HepG2 (cell line): ENCODE results near the gene MIER1. TPM values are rescaled to one million over a fixed set of nuclear protein-coding genes. Genes with fewer than 3 reads are reported as not detected.
A peak's percentile ranks its signal among the peaks of the same experiment; 100 is the strongest.

Source experiments
- AKNA ChIP-seq: sonication (generic); formaldehyde crosslinking; IDR thresholded peaks from 2 replicates; pipeline ENCODE4 v1.4.0; 2020; ENCODE audit warnings: missing genetic modification reagents, borderline replicate concordance
- ATAD3A ChIP-seq: sonication (generic); formaldehyde crosslinking; IDR thresholded peaks from 2 replicates; pipeline ENCODE4 v1.4.0; 2020; ENCODE audit warnings: missing genetic modification reagents
- HNRNPLL ChIP-seq: fragments of 200-400 bp; formaldehyde crosslinking; IDR thresholded peaks from 2 replicates; pipeline ENCODE4 v1.6.1; 2017; ENCODE audit warnings: mild to moderate bottlenecking, low read depth, low read length; ENCODE audit not compliant: poor library complexity, severe bottlenecking
- NCOA1 ChIP-seq: sonication (generic); formaldehyde crosslinking; IDR thresholded peaks from 2 replicates; pipeline ENCODE4 v1.9.0; 2021; ENCODE audit warnings: missing genetic modification reagents
- POLR2A ChIP-seq, 2 experiments: IDR thresholded peaks; 2 replicates each; pipeline ENCODE4 v1.6.1; 2011; ENCODE audit warnings: low read depth in 2 of 2, low read length in 2 of 2, mild to moderate bottlenecking in 1 of 2, moderate library complexity in 1 of 2; ENCODE audit not compliant: insufficient read depth in 1 of 2
- POLR2AphosphoS5 ChIP-seq: IDR thresholded peaks from 2 replicates; pipeline ENCODE4 v1.6.1; 2012; ENCODE audit warnings: low read depth, low read length
- RARG ChIP-seq: sonication (generic); formaldehyde crosslinking; IDR thresholded peaks from 2 replicates; pipeline ENCODE4 v1.4.0; 2020; ENCODE audit warnings: low read depth, mild to moderate bottlenecking, missing genetic modification reagents
- SMAD9 ChIP-seq: sonication (generic); formaldehyde crosslinking; IDR thresholded peaks from 2 replicates; pipeline ENCODE4 v1.5.1; 2020; ENCODE audit warnings: mild to moderate bottlenecking, missing genetic modification reagents
- SYNCRIP ChIP-seq: fragments of 200-400 bp; formaldehyde crosslinking; IDR thresholded peaks from 2 replicates; pipeline ENCODE4 v1.6.1; 2018; ENCODE audit warnings: mild to moderate bottlenecking, low read depth, low read length; ENCODE audit not compliant: insufficient read depth
- TAF1 ChIP-seq: sonication (generic); formaldehyde crosslinking; IDR thresholded peaks from 2 replicates; pipeline ENCODE4 v1.4.0; 2020; ENCODE audit warnings: missing genetic modification reagents
- TAF15 ChIP-seq: fragments of 200-400 bp; formaldehyde crosslinking; IDR thresholded peaks from one replicate; pipeline ENCODE4 v1.6.1; 2018; ENCODE audit warnings: mild to moderate bottlenecking, low read depth, low read length; ENCODE audit not compliant: poor library complexity, severe bottlenecking
- ZNF33B ChIP-seq: sonication (generic); formaldehyde crosslinking; IDR thresholded peaks from 2 replicates; pipeline ENCODE4 v1.5.1; 2020; ENCODE audit warnings: mild to moderate bottlenecking, missing genetic modification reagents
- ZNF652 ChIP-seq: IDR thresholded peaks from 2 replicates; pipeline ENCODE4 v1.6.1; 2016; ENCODE audit warnings: low read depth, borderline replicate concordance
- polyA plus RNA-seq, 8 experiments: library from polyadenylated mRNA; depleted of rRNA in 3 of 8; stranded (reverse) in 7 of 8; unstranded in 1 of 8; fragments of >200 nt; fragmentation: Illumina TruSeq in 4 of 8; extraction: Trizol in 4 of 8; gene quantifications; 2 replicates each; pipeline versions ENCODE4 v1.2.1 to v1.2.3, GENCODE V29; 2011 to 2016; ENCODE audit warnings: low read depth in 4 of 8, missing spikeins in 1 of 8, mixed read lengths in 1 of 8; ENCODE audit not compliant: insufficient read depth in 1 of 8
- total RNA-seq, 5 experiments: library from RNA; depleted of rRNA; stranded (reverse); fragments of >200 nt; fragmentation: Illumina TruSeq; extraction: Trizol; gene quantifications; 2 replicates each; pipeline ENCODE4 v1.2.3, GENCODE V29; 2016; ENCODE audit warnings: low read depth in 1 of 5
- TF ChIP-seq, protein P1 (sequence below): sonication (generic); formaldehyde crosslinking; IDR thresholded peaks from 2 replicates; pipeline ENCODE4 v1.5.0; 2020; ENCODE audit warnings: mild to moderate bottlenecking, missing genetic modification reagents, borderline replicate concordance
- TF ChIP-seq, protein P2 (sequence below): sonication (generic); formaldehyde crosslinking; IDR thresholded peaks from 2 replicates; pipeline ENCODE4 v1.8.1; 2023; ENCODE audit warnings: missing genetic modification reagents, inconsistent platforms, borderline replicate concordance

MIER1 gene
- total and polyA plus RNA-seq, 2 of the 13 experiments (the other 11 are each of a cell fraction or from before 2014, with no cell fraction given): 7.0 to 30.4 TPM

DNA sequence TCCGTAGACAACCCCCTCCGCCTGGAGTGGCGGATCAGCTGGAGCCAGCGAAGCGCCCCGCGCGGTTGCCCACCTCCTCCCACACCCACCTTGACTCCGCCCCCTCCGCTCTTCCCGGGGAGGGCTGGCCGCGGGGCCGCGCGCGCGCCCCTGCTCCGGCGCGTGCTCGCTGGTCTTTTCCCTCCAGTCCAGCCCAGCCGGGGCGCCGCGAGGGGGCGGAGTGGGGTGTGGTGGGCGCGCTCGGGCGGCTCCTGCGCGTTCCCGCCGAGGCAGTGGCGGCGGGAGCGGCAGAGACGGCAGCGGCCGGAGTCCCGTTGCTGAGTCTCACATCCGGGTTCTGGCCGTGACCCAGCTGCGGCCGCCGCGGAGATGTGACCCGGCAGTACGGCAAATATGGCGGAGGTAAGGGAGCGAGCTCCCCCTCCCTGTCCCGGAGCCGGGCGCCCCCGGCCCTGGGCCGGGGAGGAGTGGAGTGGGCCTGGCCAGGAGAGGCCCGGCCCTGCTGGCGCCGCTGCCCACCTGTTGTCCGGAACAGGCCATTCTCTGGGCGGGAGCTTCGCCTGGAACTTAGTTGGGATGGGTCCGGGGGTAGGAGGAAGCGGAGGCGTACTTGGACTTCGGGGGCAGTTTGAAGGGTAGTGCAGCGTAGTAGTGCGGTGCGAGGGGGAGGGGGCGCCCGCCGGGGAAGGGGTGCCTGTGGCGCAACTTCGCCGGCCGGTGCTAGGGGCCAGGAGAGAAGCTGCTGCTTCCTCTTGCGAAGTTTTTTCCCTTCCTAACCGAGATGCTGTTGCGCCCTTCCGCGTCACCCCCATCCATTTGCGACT lies 5.4 kb downstream of the MIER1 start (continued):
- TF ChIP-seq, protein P1, sequence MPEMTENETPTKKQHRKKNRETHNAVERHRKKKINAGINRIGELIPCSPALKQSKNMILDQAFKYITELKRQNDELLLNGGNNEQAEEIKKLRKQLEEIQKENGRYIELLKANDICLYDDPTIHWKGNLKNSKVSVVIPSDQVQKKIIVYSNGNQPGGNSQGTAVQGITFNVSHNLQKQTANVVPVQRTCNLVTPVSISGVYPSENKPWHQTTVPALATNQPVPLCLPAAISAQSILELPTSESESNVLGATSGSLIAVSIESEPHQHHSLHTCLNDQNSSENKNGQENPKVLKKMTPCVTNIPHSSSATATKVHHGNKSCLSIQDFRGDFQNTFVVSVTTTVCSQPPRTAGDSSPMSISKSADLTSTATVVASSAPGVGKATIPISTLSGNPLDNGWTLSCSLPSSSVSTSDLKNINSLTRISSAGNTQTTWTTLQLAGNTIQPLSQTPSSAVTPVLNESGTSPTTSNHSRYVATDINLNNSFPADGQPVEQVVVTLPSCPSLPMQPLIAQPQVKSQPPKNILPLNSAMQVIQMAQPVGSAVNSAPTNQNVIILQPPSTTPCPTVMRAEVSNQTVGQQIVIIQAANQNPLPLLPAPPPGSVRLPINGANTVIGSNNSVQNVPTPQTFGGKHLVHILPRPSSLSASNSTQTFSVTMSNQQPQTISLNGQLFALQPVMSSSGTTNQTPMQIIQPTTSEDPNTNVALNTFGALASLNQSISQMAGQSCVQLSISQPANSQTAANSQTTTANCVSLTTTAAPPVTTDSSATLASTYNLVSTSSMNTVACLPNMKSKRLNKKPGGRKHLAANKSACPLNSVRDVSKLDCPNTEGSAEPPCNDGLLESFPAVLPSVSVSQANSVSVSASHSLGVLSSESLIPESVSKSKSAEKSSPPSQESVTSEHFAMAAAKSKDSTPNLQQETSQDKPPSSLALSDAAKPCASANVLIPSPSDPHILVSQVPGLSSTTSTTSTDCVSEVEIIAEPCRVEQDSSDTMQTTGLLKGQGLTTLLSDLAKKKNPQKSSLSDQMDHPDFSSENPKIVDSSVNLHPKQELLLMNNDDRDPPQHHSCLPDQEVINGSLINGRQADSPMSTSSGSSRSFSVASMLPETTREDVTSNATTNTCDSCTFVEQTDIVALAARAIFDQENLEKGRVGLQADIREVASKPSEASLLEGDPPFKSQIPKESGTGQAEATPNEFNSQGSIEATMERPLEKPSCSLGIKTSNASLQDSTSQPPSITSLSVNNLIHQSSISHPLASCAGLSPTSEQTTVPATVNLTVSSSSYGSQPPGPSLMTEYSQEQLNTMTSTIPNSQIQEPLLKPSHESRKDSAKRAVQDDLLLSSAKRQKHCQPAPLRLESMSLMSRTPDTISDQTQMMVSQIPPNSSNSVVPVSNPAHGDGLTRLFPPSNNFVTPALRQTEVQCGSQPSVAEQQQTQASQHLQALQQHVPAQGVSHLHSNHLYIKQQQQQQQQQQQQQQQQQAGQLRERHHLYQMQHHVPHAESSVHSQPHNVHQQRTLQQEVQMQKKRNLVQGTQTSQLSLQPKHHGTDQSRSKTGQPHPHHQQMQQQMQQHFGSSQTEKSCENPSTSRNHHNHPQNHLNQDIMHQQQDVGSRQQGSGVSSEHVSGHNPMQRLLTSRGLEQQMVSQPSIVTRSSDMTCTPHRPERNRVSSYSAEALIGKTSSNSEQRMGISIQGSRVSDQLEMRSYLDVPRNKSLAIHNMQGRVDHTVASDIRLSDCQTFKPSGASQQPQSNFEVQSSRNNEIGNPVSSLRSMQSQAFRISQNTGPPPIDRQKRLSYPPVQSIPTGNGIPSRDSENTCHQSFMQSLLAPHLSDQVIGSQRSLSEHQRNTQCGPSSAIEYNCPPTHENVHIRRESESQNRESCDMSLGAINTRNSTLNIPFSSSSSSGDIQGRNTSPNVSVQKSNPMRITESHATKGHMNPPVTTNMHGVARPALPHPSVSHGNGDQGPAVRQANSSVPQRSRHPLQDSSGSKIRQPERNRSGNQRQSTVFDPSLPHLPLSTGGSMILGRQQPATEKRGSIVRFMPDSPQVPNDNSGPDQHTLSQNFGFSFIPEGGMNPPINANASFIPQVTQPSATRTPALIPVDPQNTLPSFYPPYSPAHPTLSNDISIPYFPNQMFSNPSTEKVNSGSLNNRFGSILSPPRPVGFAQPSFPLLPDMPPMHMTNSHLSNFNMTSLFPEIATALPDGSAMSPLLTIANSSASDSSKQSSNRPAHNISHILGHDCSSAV (CRISPR knock-in tag): no peak
- TF ChIP-seq AKNA (CRISPR knock-in tag) (no peak), TAF15 (peak; percentile 61), HNRNPLL (peak; percentile 87), SMAD9 (CRISPR knock-in tag) (no peak), POLR2AphosphoS5 (peak; percentile 46; the same call in 1 of the 2 replicates), RARG (CRISPR knock-in tag) (no peak), SYNCRIP (no peak), ATAD3A (no peak), NCOA1 (CRISPR knock-in tag) (no peak), ZNF33B (CRISPR knock-in tag) (peak; percentile 73; the same call in 1 of the 2 replicates), POLR2A (IDR thresholded peaks at IDR 0.05; ENCODE audit: insufficient read depth in 1 of 2, low read depth in 2 of 2, low read length in 2 of 2) (peak; percentile 51 to 57), ZNF652 (CRISPR knock-in tag) (no peak), TAF1 (CRISPR knock-in tag) (peak; percentile 42)
- TF ChIP-seq, protein P2, sequence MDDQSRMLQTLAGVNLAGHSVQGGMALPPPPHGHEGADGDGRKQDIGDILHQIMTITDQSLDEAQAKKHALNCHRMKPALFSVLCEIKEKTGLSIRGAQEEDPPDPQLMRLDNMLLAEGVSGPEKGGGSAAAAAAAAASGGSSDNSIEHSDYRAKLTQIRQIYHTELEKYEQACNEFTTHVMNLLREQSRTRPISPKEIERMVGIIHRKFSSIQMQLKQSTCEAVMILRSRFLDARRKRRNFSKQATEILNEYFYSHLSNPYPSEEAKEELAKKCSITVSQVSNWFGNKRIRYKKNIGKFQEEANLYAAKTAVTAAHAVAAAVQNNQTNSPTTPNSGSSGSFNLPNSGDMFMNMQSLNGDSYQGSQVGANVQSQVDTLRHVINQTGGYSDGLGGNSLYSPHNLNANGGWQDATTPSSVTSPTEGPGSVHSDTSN: no peak
